GM12801 (cell line): ENCODE results near the gene ZC3H12C.

Experiments
- TF ChIP-seq, protein P1 (sequence below): IDR thresholded peaks from one replicate; pipeline ENCODE4 v1.5.1; 2011; ENCODE audit warnings: control low read depth; ENCODE audit not compliant: insufficient read length; ENCODE audit errors: extremely low read depth

The ZC3H12C gene

DNA sequence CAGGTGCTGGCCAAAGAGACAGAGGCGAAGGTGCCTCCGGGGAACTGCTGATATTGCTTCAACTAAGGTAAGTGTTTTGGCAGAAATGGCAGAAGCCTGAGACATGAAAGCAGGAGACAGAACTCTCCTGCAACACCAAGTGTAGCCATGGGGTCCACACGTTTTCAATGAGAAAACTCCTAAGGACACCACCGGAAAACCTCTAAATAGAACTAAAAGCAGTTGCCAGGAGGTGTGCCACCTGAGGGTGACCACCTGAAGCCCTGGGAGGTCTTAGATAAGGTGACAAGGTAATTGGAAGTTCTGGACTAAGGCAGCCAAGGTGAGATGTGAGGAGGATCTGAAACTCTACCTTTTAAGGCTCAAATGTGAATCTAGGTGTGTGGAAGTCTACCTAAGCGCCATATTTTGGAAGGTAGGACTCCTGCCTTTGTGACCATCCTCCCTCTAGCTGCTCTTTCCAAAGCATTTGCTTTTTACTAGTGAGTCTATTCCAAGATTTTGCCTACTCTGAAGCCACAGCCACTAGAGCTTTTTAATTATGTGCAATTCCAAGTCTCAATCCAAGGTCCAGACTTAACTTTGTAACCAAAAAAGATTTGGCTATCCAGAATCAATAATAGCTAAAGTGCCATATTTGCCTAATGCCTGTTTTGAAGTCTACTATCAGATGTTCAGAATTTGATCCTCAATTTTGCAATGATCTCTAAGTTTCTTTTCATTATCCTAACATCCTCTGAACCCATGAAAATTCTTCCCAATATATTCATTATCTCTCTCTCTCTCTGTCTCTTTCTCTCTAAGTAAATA lies 4.5 kb upstream of the ZC3H12C start:
- TF ChIP-seq, protein P1, sequence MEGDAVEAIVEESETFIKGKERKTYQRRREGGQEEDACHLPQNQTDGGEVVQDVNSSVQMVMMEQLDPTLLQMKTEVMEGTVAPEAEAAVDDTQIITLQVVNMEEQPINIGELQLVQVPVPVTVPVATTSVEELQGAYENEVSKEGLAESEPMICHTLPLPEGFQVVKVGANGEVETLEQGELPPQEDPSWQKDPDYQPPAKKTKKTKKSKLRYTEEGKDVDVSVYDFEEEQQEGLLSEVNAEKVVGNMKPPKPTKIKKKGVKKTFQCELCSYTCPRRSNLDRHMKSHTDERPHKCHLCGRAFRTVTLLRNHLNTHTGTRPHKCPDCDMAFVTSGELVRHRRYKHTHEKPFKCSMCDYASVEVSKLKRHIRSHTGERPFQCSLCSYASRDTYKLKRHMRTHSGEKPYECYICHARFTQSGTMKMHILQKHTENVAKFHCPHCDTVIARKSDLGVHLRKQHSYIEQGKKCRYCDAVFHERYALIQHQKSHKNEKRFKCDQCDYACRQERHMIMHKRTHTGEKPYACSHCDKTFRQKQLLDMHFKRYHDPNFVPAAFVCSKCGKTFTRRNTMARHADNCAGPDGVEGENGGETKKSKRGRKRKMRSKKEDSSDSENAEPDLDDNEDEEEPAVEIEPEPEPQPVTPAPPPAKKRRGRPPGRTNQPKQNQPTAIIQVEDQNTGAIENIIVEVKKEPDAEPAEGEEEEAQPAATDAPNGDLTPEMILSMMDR: no peak

DNA sequence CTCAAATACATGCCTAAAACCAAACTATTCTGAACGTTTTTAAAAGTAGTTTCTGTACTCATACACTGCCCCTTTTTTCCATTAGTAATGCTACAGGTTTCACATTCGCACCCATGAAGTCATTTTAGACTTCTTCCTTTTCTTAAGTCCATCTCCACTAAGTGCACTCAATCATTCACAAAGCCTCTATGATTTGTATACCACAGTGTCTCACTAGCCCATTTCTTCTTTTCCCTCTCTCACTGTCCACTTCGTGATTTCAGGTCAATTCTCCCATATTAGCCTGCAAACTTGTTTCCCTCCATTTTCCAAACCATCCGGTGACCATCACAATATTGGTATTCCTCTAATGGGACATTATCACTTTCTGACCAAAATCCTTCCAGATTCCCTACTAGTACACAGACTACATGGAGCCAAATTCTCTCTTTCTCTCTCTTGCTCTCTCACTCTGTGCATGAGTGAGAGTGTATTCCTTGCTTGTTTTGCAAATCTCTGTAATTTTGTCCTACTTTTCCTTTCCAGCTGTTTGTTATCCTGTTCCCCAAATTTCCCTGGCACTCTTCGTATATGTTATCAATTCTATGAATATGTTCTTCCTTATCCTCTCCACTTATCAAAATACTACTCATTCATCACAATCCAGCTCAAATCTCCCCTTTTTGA lies 3.4 kb upstream of the ZC3H12C start:
- TF ChIP-seq, protein P1: no peak

DNA sequence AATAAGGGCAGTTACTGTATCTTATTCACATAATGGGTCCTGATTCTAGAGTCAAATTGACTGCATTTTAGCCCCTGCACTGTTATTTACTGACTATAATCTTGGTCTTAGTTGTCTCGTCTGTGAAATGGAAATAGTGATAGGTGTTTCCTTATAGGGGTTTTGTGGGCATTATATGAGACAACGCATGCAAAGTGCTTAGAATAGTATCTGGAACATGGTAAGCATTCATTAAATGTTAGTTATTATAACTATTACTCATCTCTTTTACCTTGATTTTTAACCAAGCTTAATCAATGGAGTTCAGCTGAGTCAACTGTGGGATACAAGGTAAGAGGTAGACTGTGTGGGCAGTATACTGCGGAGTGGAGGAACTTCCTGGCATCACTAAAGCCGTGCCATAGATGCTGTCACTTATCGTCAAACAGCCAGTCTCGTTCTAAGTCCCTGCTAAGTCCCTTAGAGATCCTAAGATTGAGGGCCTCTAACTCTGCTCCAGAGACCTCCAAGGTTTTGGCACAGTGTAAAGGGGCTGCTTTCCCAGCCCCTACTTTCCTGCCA lies 2.6 kb upstream of the ZC3H12C start:
- TF ChIP-seq, protein P1: no peak

DNA sequence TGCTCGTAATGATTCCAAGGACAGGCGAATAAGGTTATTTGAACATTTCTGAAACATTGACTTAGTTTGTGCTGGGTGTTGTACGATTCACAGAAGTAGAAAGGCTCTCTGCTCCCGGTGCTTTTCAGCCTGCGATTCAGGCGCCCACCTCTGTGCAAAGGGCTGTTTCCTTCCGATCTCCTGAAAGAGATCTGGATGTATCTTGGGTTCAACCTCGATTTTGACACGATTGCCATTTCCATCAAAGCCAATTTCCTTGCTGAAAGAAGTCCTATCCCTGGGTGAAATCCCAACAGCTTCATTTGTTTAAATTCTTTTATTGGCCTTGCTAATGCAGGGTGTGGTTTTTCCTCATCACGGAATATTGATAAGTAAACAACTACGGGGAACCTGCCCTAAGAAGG lies 1.1 kb upstream of the ZC3H12C start:
- TF ChIP-seq, protein P1: no peak

DNA sequence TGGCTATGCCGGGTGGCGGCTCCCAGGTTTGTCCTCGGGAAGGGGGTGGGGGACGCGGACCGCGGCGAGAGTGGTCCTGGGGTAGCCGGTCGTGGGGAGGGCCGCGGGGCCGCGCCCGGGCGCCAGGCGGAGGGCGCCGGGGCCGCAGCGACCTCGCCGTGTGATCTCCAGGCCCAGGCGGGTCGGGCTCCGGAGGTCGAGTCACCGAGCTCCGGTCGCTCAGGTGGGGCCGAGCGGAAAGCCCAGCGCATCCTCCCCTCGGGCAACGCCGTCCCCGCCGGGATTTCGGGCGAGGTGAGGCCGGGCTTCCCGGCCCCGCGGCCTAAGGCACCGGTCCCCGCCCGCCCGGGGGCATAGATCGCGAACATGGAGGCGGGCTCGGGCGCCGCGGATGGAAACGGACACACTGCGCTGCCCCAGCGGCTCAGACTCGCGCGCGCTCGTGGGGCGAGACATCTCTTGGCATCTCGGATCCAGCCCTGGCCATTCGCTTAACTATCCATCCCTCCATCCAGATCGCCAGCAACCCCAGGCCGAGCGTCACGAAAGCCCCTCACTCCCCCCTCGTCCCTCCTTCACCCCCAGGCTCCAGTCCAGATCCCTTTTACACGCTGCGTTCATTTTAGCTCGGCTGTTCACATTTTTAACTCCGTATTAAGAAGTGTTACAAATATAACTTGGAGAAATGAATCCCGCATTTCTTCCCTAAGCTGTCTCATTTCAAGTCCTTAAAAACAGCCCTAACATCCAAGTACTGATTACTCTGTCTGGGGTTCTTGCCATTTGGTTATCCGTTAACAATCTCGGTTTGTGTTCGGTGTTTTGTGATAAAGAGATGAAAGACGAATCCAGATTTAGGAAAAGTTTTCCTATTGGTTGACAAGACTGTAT lies 460 bp downstream of the ZC3H12C start:
- TF ChIP-seq, protein P1: no peak

DNA sequence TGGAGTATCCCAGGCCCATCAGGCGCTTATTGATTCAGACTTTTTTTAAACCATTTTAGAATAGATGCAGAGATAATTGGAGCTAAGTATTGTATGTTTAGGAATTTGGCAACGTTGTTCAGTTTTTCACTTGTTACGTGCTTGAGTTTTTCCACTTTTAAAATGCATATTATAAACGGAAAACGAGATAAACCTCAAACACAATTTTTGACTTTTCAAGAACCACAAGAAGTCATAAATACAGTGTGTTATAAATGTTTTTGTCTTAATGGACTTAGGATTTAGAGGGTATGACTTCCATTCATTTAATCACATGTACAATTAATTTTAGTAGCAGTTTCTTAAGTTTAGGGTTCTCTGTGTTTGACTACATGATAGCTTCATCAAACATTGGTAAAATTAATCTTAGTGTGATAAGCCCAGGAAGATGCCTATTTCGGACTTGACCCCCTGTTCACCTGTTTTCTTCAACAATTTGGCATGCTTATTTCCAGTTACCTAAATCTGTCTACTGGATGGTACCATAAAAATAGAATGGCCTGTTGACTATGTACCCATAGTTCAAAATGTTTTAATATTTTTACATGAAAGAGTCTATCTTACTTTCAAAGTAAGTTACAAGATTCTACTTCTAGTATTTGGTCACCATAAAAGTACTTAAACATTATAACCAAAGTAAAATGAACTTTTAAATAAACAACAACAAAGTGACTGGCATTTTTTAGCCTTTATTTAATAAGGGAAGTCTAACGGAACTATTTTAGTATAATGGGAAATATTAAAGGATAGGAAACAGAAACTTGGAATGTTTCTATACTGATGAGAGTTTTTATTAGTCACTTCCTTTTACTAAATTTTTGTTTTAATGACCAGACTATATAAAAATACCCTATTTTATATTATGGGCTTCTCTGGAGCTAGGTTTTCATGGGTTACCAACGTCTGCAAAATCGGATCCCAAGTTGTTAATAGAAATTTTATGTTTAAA lies 1.4 kb downstream of the ZC3H12C start:
- TF ChIP-seq, protein P1: no peak
